Memory B cell (primary cell): Measurements from ENCODE around the gene GMPPB.

Source experiments
- ATAC-seq: fragments of 150-1000 bp; cut with Tn5 transposase; 2 replicates; pipeline ENCODE4 v1.10.0; 2021; ENCODE audit warnings: low read depth, mild to moderate bottlenecking, moderate library complexity
- DNase-seq, 2 donors: peaks; one replicate each; pipeline ENCODE4 v3.0.0; 2022; ENCODE audit warnings: low spot score in 2 of 2
- H3K27ac Mint-ChIP-seq: one replicate; pipeline ENCODE4 v1.8.0; 2022; ENCODE audit warnings: mild to moderate bottlenecking, moderate library complexity, mixed read lengths
- H3K27me3 Mint-ChIP-seq: one replicate; pipeline ENCODE4 v1.8.0; 2022; ENCODE audit warnings: mixed read lengths
- H3K36me3 Mint-ChIP-seq: one replicate; pipeline ENCODE4 v1.8.0; 2022; ENCODE audit warnings: mild to moderate bottlenecking, mixed read lengths
- H3K4me1 Mint-ChIP-seq: one replicate; pipeline ENCODE4 v1.8.0; 2022; ENCODE audit warnings: mixed read lengths
- H3K4me3 Mint-ChIP-seq: one replicate; pipeline ENCODE4 v1.8.0; 2022; ENCODE audit warnings: mild to moderate bottlenecking, moderate library complexity, mixed read lengths
- H3K9me3 Mint-ChIP-seq: one replicate; pipeline ENCODE4 v1.8.0; 2022; ENCODE audit warnings: mixed read lengths

Gene GMPPB

GRCh38 chr3:49713336-49714105 lies 10.2 kb downstream of the GMPPB start:
- no peak for DNase-seq
- Mint-ChIP-seq H3K36me3 (peaks cover 2% of the 10 kb centered on the region), H3K27ac (no peak overlapping the region), H3K4me1 (peaks cover under 1% of the 10 kb centered on the region), H3K9me3 (no peaks in the 10 kb centered on the region), H3K27me3 (no peaks in the 10 kb centered on the region), H3K4me3 (no peak overlapping the region)
- ATAC-seq, result no peak

GRCh38 chr3:49712631-49713317 lies 11.0 kb downstream of the GMPPB start:
- Mint-ChIP-seq H3K9me3 (no peaks in the 10 kb centered on the region), H3K36me3 (peaks cover 4% of the 10 kb centered on the region), H3K4me1 (peaks cover under 1% of the 10 kb centered on the region), H3K27me3 (no peaks in the 10 kb centered on the region), H3K27ac (no peak overlapping the region), H3K4me3 (no peak overlapping the region)
- no peak for ATAC-seq
- DNase-seq, result no peak

- peaks cover 5% of the 10 kb centered on the region for H3K36me3 Mint-ChIP-seq
- H3K27ac Mint-ChIP-seq, result no peak overlapping the region
- no peak overlapping the region for H3K4me3 Mint-ChIP-seq
- H3K9me3 Mint-ChIP-seq, result no peaks in the 10 kb centered on the region
- H3K4me1 Mint-ChIP-seq, result peaks cover 4% of the 10 kb centered on the region
- no peak for DNase-seq
- no peaks in the 10 kb centered on the region for H3K27me3 Mint-ChIP-seq
- no peak for ATAC-seq
Observed at GRCh38 chr3:49712166-49712565, 11.6 kb downstream of the GMPPB start.

GRCh38 chr3:49711489-49711888 lies 12.3 kb downstream of the GMPPB start:
- H3K9me3 Mint-ChIP-seq, result no peaks in the 10 kb centered on the region
- peaks cover 6% of the 10 kb centered on the region for H3K4me1 Mint-ChIP-seq
- no peaks in the 10 kb centered on the region for H3K27me3 Mint-ChIP-seq
- peaks cover 7% of the 10 kb centered on the region for H3K36me3 Mint-ChIP-seq
- H3K4me3 Mint-ChIP-seq, result no peak overlapping the region
- no peak overlapping the region for H3K27ac Mint-ChIP-seq
- ATAC-seq (no peak), DNase-seq (no peak)

DNA sequence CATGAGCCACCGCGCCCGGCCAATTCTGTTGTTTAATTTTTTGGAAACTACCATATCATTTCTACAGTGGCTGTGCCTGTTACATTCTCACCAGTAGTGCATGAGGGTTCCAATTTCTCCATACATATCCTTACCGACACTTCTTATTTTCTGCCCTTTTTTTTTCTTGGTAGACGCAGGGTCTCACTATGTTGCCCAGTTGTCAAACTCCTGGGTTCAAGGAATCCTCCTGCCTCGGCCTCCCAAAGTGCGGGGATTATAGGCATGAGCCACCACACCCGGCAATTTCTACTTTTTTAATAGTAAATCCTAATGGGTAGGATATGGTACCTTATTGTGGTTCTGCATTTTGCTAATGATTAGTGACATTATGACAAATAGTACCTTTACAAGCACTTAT lies 13.9 kb downstream of the GMPPB start:
- no peak for ATAC-seq
- Mint-ChIP-seq H3K4me1 (peaks cover 6% of the 10 kb centered on the region), H3K27ac (no peak overlapping the region), H3K9me3 (no peaks in the 10 kb centered on the region), H3K36me3 (peaks cover 7% of the 10 kb centered on the region), H3K4me3 (no peak overlapping the region), H3K27me3 (no peaks in the 10 kb centered on the region)
- no peak for DNase-seq

DNA sequence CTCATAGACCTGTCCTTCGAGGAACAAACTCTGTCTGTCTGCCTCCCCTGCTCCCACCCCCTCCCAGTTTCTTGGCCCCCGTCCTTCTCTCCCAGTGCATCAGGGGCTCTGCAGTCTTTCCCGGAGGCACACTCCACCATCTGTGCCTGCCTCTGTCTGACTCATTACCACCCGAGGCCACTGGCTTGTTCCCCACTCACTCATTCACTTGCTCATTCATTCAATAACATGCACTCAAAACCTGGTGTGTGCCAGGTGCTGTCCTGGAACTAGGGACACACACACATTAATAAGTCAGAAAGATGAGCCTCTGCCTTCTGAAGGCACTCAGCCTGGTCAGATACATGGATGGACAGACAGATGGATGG lies 16.7 kb downstream of the GMPPB start:
- Mint-ChIP-seq H3K27ac (no peak overlapping the region), H3K4me3 (no peak overlapping the region)
- DNase-seq, result no peak

DNA sequence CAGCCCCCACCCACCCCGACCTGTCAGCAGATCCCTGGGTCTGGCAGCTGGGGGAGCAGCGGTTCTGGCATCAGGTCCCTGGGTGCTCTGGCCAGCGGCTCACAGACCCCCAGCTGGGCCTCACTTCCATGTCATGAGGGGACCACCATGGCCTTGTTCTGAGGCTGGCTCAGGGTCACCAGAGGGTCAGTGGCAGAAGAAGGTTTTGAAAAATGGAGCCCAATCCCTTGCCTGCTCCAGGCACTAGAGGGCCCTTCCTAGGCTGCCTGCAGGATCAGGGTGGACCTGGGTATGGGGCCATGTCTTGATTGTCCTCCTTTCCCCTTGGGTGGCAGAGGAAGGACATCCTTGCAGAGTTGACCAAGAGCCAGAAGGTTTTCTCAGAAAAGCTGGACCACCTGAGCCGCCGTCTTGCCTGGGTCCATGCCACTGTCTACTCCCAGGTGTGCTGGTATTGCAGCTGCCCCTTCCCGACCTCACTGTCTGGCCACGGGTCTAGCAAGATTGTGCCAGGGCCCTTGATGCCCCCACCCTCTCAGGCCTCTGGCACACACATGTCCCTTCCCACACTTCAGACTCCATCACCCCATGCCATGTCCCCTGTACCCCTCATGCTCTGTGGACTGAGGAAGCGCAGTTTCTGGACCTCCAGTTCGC lies 17.2 kb downstream of the GMPPB start:
- no peaks in the 10 kb centered on the region for H3K27me3 Mint-ChIP-seq
- ATAC-seq, result no peak
- no peak for DNase-seq
- no peak overlapping the region for H3K27ac Mint-ChIP-seq
- H3K4me1 Mint-ChIP-seq, result peaks cover 9% of the 10 kb centered on the region
- H3K36me3 Mint-ChIP-seq, result peaks cover 12% of the 10 kb centered on the region
- H3K4me3 Mint-ChIP-seq, result no peak overlapping the region
- H3K9me3 Mint-ChIP-seq, result no peaks in the 10 kb centered on the region

More for the DNA sequence above, 16.7 kb downstream of the GMPPB start:
- Mint-ChIP-seq H3K27me3 (no peaks in the 10 kb centered on the region), H3K4me1 (peaks cover 9% of the 10 kb centered on the region), H3K36me3 (peaks cover 12% of the 10 kb centered on the region), H3K9me3 (no peaks in the 10 kb centered on the region)
- ATAC-seq, result no peak

DNA sequence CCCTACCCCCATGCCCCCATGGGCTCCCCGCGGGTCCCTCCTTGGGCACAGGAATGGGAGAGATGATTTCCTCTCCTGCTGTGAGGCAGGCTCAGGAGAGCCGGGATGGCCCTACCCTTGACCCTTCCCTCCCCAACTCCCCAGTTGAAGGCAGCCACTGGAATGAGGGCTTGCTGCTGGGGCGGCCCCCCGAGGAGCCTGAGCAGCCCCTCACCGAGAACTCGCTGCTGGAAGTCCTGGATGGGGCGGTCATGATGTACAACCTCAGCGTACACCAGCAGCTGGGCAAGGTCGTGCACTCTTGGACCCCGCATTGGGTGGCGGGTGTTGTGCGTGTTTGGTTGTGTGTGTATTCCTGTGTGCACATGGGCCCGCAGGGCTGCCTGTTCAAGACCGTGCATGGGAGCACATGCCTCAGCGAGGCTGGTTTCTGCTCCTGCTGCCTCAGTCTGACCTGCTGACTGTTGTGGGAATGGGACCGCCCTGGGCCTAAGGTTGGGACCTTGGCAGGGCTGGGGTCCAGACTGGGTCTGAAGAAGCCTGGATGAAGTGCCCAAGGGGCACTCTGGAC lies 18.3 kb downstream of the GMPPB start:
- Mint-ChIP-seq H3K27me3 (no peaks in the 10 kb centered on the region), H3K9me3 (no peaks in the 10 kb centered on the region), H3K27ac (no peak overlapping the region), H3K4me3 (no peak overlapping the region), H3K4me1 (peaks cover 9% of the 10 kb centered on the region), H3K36me3 (peaks cover 10% of the 10 kb centered on the region)
- ATAC-seq (no peak), DNase-seq (no peak)

DNA sequence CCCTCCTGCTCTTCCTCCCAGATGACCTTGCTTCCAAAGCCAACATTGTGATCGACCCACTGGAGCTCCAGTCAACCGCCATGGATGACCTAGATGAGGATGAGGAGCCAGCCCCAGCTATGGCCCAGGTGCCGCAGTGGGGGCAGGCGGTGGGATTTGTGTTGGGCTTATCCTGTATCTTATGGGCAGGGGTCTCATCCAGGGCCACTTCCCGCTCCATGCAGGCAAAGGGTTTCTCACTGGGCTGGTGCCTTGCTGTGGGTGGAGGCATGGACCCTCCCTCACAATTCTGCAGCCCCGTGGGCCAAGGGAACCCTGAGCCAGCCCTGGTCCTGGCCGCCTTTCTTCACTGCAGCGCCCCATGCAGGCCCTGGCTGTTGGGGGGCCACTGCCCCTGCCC lies 19.1 kb downstream of the GMPPB start:
- DNase-seq (no peak), ATAC-seq (no peak)
- peaks cover 10% of the 10 kb centered on the region for H3K36me3 Mint-ChIP-seq
- H3K27me3 Mint-ChIP-seq, result no peaks in the 10 kb centered on the region
- H3K4me1 Mint-ChIP-seq, result peaks cover 9% of the 10 kb centered on the region
- H3K9me3 Mint-ChIP-seq, result no peaks in the 10 kb centered on the region
- H3K4me3 Mint-ChIP-seq, result no peak overlapping the region
- no peak overlapping the region for H3K27ac Mint-ChIP-seq

DNA sequence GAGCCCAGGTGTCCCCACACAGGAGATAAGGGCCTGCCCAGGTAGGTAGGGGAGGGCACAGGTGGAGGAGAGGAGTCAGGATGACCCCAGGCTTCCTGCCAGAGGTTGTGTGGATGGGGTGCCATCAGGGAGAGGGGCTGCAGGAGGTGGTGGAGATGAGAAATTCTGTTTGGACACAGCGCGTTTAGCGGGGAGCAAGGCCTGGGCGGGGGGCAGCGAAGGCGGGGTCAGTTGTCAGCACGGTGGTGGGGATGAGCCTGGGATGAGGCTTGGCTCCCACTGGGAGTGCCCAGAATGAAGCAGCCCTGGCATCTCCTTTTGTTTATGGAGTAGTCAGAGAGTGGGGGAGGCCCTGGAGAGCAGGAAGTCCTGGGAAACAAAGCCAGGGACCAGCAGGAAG lies 19.8 kb downstream of the GMPPB start:
- ATAC-seq (no peak), DNase-seq (no peak)
- Mint-ChIP-seq H3K27me3 (no peaks in the 10 kb centered on the region), H3K36me3 (peaks cover 10% of the 10 kb centered on the region), H3K27ac (peak overlapping the region; percentile 67), H3K4me3 (no peak overlapping the region), H3K9me3 (no peaks in the 10 kb centered on the region), H3K4me1 (peaks cover 9% of the 10 kb centered on the region)

GRCh38 chr3:49703443-49703927 lies 20.3 kb downstream of the GMPPB start:
- Mint-ChIP-seq H3K36me3 (peaks cover 9% of the 10 kb centered on the region), H3K27me3 (no peaks in the 10 kb centered on the region), H3K4me3 (no peak overlapping the region), H3K27ac (peak overlapping the region; percentile 67), H3K4me1 (peaks cover 9% of the 10 kb centered on the region), H3K9me3 (no peaks in the 10 kb centered on the region)
- ATAC-seq (peak; percentile 100), DNase-seq (peak; percentile 66 to 68)

DNA sequence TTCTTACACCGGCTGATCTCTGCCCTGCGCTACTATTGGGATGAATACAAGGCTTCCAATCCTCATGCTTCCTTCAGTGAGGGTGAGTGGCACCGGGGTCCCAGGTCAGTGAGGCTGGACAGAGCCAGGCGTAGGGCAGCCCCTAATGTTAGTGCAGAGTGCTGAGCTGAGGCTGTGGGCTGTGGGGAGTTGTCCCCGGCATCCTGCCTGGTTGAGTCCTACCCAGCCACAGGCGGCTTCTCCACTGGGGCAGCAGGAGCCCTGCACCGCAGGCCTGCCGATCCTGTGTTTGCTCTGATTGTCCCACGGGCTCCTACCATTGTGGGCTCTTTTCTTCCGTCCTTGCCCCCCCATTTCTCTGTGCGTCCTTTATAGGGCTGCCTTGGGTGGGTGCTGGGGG lies 21.1 kb downstream of the GMPPB start:
- DNase-seq, result no peak
- ATAC-seq, result no peak
- Mint-ChIP-seq H3K36me3 (peaks cover 8% of the 10 kb centered on the region), H3K4me3 (no peak overlapping the region), H3K27ac (no peak overlapping the region), H3K4me1 (peaks cover 7% of the 10 kb centered on the region), H3K9me3 (no peaks in the 10 kb centered on the region), H3K27me3 (no peaks in the 10 kb centered on the region)

DNA sequence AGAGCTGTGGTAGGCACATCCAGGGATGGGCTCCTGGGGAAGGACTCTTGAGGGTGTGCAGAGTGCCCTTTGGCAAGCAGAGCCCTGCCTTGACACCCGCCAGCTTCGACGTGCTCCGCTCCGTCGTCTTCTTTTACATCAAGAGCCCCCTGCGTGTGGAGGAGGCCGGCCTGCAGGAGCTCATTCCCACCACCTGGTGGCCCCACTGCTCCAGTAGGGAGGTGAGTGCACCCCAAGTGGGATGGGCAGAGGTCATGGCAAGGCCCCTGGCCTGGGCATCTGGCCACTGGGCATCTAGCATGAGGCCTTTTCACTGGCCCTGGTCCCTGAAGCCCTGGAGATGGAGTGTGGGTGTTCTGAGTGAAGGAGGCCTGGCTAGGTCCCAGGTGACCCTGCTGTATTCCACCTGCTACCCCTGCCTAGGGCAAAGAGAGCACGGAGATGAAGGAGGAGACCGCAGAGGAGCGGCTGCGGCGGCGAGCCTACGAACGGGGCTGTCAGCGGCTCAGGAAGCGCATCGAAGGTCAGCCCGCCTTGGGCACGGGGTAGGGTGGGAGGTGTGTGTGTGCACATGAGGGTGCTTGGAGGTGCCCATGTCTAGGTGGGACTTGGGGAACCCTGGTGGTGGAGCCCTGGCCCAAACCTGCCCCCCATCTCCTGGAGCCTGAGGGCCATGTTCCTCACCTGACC lies 22.2 kb downstream of the GMPPB start:
- Mint-ChIP-seq H3K9me3 (no peaks in the 10 kb centered on the region), H3K4me3 (no peak overlapping the region), H3K36me3 (peaks cover 9% of the 10 kb centered on the region), H3K27ac (no peak overlapping the region), H3K27me3 (no peaks in the 10 kb centered on the region), H3K4me1 (peaks cover 3% of the 10 kb centered on the region)
- DNase-seq, result no peak
- ATAC-seq, result no peak
